ENCODE measurements around the gene EPHA3.

The EPHA3 gene

DNA sequence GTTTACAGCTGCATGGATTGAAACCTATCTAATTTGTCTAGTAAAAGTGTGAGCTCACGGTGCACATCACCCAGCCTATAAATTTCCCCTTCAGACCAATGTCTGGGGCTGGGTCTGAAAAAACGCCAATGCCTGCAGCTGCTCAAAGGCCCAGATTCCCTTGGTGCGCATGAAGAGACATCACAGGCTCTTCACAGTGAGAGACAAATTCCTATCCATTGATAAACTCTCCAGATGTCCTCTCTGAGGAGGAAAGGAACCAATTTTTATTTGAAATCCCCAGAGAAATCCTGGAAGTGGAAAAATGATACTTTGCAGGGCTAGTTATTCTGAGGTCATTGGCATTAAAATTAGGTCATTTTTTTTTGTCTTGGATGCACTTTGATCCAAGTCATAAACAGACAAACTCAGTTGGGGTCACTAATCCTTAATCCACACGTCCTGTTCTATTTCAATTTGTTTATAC lies 360.5 kb downstream of the EPHA3 start:
- DNase-seq: no peak

- DNase-seq: no peak
Measured at GRCh38 chr3:89472101-89472500, 364.7 kb downstream of the EPHA3 start.

DNA sequence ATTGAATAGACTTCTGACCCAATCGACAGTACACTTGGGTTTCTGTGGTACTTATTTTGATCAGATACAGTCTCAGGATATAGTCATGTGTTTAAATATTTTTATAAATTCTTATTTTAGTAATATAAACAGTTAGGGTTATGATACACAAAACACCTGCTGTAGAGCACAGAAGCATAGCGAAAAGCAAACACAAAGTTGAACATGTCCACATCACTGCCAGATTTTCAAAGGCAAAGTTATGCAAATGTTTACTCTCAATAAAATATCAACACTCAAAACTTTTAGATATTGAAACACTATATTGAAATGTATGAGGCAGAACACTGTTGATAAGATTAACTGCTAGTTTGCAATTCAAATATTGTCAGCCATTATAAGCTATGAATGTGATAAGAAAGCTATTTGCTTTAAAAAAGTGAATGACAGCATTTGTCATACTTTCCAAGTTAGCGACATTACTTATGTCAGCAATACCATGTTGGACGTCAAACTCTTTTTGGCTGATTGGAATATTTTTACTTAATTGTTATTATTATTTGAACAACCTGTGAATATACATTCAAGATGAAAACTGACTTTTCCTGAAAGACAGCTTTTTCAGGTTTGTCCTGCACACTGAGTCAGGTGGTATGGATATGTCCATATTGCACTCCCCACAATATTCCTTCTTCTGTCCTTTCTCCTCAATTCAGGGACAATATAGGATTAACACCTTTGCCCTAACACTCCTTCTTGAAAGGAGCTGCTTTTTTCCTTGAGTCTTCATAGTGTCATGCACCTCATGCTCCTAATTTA lies 367.1 kb downstream of the EPHA3 start:
- no peak for DNase-seq

GRCh38 chr3:89488800-89489580 lies 381.6 kb downstream of the EPHA3 start:
- DNase-seq: no peak

DNA sequence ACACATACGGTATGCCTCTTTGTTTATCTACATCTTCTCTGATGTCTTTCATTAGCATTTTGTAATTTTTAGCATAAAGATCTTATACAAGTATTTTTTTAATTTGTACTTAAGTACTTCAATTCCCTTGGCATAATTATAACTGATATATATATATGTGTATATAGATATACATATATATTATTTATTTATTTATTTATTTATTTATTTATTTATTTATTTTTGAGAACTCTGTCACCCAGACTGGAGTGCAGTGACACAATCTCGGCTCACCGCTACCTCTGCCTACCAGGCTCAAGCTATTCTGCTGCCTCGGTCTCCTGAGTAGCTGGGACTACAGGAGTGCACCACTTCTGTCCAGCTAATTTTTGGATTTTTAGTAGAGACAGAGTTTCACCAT lies 382.7 kb downstream of the EPHA3 start:
- no peak for DNase-seq

DNA sequence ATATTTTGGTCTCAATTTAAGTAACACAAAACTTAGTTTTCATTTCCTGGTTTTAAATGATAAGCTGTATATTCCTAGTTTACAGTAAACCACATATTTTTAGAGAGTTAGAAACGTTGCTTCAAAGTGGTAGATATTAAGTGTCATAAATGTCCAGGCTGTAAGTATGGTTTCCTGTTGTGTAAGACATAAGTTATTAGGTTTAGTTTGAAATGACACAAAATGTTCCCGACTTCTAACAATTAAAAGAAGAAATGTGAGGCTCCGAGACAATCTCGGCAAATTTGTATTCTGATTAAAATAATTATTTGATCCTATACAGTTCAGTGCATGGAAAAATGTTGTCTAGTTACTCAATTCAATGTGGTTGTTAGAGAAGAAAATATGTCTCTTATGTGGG lies 387.3 kb downstream of the EPHA3 start:
- DNase-seq: no peak

GRCh38 chr3:89503891-89504391 lies 396.5 kb downstream of the EPHA3 start:
- DNase-seq: no peak

DNA sequence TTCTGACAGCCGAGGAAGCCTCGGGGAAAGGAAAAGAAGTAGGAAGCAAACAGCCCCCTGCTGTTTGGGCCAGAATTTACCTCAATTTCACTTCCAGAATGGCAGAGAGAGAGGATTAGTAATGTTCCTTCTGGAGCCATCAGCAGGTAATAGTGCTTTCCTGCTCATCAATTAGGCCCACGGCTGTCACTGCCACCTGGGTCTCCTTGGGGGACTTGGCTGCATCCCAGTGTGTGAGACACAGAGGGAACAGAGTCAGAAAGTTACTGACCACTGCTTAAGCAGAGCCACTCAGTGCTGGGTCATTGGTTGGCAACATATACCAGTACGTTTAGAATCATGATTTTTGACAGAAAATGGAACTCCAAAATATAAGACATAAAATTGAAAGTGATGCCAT lies 397.0 kb downstream of the EPHA3 start:
- no peak for DNase-seq

- DNase-seq: no peak
Measured at GRCh38 chr3:89506462-89507103, 399.2 kb downstream of the EPHA3 start.

- no peak for DNase-seq
Measured at GRCh38 chr3:89521328-89521727, 413.9 kb downstream of the EPHA3 start.

DNA sequence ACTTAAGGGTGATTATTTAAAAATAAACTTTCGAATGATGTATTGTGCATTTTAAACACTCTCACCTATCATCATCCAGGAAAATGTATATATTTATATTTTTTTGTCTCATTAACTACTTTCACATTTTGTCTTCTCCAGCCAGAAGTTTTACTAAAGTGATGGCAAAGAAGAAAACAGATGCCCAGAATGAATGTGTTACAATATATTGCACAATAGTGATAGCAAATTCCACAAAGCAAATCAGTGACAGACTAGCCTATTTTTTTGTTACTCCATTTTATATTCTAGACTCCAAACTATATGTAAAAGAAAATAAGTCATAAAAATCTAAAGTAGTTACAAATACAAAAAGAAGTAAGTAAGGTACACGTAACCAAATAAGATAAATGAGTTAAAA lies 414.7 kb downstream of the EPHA3 start:
- DNase-seq: no peak

DNA sequence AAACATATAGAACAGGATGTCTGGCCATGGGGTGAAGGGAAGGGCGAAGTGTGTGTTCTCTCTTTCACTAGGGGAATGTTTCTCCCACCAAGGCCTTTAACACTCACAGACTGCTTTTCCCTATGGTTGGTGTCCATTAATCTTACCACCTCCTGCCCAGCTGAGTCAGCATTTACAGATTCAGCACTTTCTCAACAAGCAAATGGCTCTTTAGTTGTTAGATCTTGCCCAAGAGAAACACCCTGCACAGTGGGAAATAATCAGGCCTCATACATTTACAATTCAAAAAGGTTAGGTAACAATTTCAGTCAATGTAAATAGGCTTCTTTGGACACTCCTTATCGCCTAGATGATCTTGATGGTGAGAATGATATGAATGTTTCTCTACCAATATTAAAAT lies 418.2 kb downstream of the EPHA3 start:
- DNase-seq: no peak

DNA sequence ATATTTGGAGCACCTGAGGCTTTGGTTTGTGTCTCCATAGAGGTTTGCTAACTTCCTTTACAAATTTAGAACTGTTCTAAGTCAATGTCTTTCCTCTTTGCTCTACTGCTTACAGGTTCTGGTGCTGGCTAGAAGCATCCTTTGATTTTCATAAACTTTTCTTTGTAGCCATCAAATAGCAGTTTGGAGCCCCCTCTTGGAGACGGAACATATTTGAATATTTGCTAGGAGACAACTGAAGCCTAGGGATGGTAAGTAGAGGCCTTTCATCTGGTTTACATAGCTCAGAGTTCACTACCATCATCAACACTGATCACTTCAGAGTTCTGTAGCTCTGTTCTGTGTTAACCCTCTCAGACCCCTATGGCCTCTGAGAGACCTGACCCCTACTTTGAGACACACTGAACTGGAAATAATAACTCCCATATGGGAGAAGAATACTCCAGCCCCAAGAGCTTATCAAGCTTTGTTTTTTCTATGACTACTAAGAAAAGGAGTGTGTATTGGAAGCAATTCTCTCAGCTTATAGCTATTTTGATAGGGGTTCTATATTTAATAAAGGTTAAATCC lies 420.4 kb downstream of the EPHA3 start:
- no peak for DNase-seq

All from inflammatory macrophage treated with lipopolysaccharide for 4 hours (primary cell).